Panc1 (cell line): ENCODE results near the gene LETM1. TPM values are rescaled to one million over a fixed set of nuclear protein-coding genes. Genes with fewer than 3 reads are reported as not detected.

ENCODE experiments used
- ATAC-seq: fragments of 200-7000 bp; cut with Tn5 transposase; 2 replicates; pipeline ENCODE4 v1.9.1; 2020; ENCODE audit warnings: mild to moderate bottlenecking, moderate library complexity
- BruUV-seq: library from RNA; stranded (reverse); fragments of 400-500 nt; replicated peaks from 2 replicates; lab custom pipeline; 2021; lab: Mats Ljungman, UMichigan
- CTCF ChIA-PET: fragments of 300-600 bp; sonication (Branson Sonifier 250); formaldehyde crosslinking; loops from one replicate; lab custom pipeline; 2022; ENCODE audit warnings: antibody characterized with exemption; lab: Charles Lee
- POLR2A ChIA-PET: fragments of 300-600 bp; sonication (Branson Sonifier 250); formaldehyde crosslinking; loops from one replicate; lab custom pipeline; 2022; ENCODE audit warnings: antibody characterized with exemption; lab: Charles Lee
- DNase-seq: peaks from one replicate; pipeline ENCODE4 v3.0.0-alpha.2; 2010; ENCODE audit warnings: low read depth, low spot score
- H3K27ac ChIP-seq: 2 replicates; pipeline ENCODE4 v1.5.1; 2011; ENCODE audit warnings: mild to moderate bottlenecking, low read length, inconsistent platforms
- H3K27me3 ChIP-seq: fragments of 200-500 bp; sonication (Bioruptor generic); 2 replicates; pipeline ENCODE4 v1.6.0; 2014; ENCODE audit warnings: low read length, inconsistent platforms; ENCODE audit not compliant: control insufficient read depth, insufficient read depth
- H3K36me3 ChIP-seq: fragments of 200-500 bp; sonication (Bioruptor generic); 2 replicates; pipeline ENCODE4 v1.5.1; 2014; ENCODE audit warnings: inconsistent platforms, mild to moderate bottlenecking, low read length, moderate library complexity; ENCODE audit not compliant: control insufficient read depth, insufficient read depth
- H3K4me1 ChIP-seq: 2 replicates; pipeline ENCODE4 v1.5.1; 2011; ENCODE audit warnings: inconsistent platforms, mild to moderate bottlenecking, low read length, moderate library complexity; ENCODE audit not compliant: control insufficient read depth, insufficient read depth
- H3K4me3 ChIP-seq, 2 experiments: 2 replicates each; pipeline ENCODE4 v1.5.1; 2011 to 2012; ENCODE audit warnings: low read depth in 2 of 2, low read length in 2 of 2, mild to moderate bottlenecking in 2 of 2, inconsistent platforms in 1 of 2, moderate library complexity in 1 of 2
- H3K9me3 ChIP-seq: fragments of 200-500 bp; sonication (Bioruptor generic); 2 replicates; pipeline ENCODE4 v1.5.1; 2014; ENCODE audit warnings: low read depth, mild to moderate bottlenecking, inconsistent platforms, low read length, moderate library complexity; ENCODE audit not compliant: control insufficient read depth, insufficient read depth
- POLR2AphosphoS5 ChIP-seq: IDR thresholded peaks from 2 replicates; pipeline ENCODE4 v1.6.1; 2012; ENCODE audit warnings: mild to moderate bottlenecking, low read depth, low read length, moderate library complexity
- SIN3A ChIP-seq: IDR thresholded peaks from 2 replicates; pipeline ENCODE4 v1.6.1; 2012; ENCODE audit warnings: low read depth, mild to moderate bottlenecking, low read length, moderate library complexity, borderline replicate concordance; ENCODE audit not compliant: insufficient read depth
- TCF7L2 ChIP-seq: IDR thresholded peaks from 2 replicates; pipeline ENCODE4 v1.6.1; 2011; ENCODE audit warnings: mild to moderate bottlenecking, low read depth, low read length, inconsistent platforms
- in situ Hi-C: cut with HindIII; loops from 2 replicates; pipeline ENCODE4 v1.10.0; 2016; ENCODE audit warnings: low sequenced_read_pairs, low pct_unique_long_range_greater_than_20kb
- intact Hi-C: fragments of 100-400 bp; cut with micrococcal nuclease; formaldehyde crosslinking; loops from one replicate; pipeline ENCODE4 v1.10.0; 2022; ENCODE audit not compliant: unreplicated experiment
- total RNA-seq: library from RNA; stranded (reverse); gene quantifications from one replicate; pipeline ENCODE4 v1.2.1, GENCODE V29; 2021; ENCODE audit not compliant: unreplicated experiment
- TF ChIP-seq, protein P1 (sequence below): fragments of 450-650 bp; IDR thresholded peaks from 2 replicates; pipeline ENCODE4 v1.5.1; 2017; ENCODE audit warnings: mild to moderate bottlenecking
- TF ChIP-seq, protein P2 (sequence below), 2 experiments: IDR thresholded peaks; 2 replicates each; pipeline ENCODE4 v1.6.1; 2011 to 2012; ENCODE audit warnings: low read depth in 2 of 2, control low read depth in 1 of 2, low read length in 1 of 2, mild to moderate bottlenecking in 1 of 2, moderate library complexity in 1 of 2; ENCODE audit not compliant: insufficient read depth in 1 of 2

LETM1 gene
- total RNA-seq, 1 experiment from 2014 or later = 67.6 TPM

DNA sequence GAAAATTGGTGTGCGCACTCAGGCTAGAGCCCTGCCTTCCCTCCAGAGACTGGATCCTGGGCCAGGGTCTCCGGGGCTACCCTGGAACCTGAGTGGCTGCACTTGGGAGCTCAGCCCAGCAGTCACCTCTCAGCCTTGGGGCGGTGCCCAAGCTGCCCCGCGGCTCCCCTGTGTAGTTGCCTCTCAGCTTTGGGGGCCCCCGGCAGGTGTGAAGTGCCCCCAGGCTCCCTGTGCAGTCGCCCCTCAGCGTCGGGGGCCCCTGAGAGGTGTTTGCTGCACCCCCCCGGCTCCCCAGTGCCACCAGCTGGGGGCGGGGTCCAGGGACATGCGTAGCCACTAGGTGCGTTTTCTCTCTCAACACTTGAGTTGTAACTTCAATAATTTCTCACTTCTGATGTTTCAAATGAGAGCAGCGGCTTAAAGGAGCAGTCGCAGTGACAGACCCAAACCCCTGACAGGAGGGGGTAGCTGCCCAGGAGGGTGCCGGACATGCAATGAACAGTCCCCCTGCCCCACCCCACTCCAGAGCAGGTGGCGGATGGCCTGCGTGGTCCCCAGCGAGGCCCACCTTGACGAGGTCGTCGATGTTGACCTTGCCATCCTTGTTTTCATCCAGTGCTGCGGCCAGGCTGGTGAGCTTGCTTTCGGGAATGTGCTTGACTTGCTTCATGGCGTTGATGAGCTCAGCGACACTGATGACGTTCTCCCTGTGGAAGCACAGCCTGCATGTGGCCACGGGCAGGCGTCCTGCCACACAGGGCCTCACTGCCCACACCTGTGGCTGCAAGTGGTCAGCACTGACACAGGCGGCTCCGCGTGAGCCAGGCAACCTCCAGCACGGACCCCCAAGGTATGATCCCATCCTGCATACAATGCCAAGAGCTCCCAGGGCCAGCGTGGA, 40.6 kb downstream of the LETM1 start:
- Histone ChIP-seq H3K4me1 (no peaks in the 10 kb centered on the region), H3K27me3 (no peaks in the 10 kb centered on the region), H3K4me3 (no peak overlapping the region), H3K27ac (no peak overlapping the region), H3K9me3 (no peaks in the 10 kb centered on the region), H3K36me3 (peaks cover 3% of the 10 kb centered on the region; the same call in 1 of the 2 replicates)
- in situ Hi-C loops = no loop called here
- ATAC-seq = no peak
- no peak for DNase-seq
- TF ChIP-seq, protein P1, sequence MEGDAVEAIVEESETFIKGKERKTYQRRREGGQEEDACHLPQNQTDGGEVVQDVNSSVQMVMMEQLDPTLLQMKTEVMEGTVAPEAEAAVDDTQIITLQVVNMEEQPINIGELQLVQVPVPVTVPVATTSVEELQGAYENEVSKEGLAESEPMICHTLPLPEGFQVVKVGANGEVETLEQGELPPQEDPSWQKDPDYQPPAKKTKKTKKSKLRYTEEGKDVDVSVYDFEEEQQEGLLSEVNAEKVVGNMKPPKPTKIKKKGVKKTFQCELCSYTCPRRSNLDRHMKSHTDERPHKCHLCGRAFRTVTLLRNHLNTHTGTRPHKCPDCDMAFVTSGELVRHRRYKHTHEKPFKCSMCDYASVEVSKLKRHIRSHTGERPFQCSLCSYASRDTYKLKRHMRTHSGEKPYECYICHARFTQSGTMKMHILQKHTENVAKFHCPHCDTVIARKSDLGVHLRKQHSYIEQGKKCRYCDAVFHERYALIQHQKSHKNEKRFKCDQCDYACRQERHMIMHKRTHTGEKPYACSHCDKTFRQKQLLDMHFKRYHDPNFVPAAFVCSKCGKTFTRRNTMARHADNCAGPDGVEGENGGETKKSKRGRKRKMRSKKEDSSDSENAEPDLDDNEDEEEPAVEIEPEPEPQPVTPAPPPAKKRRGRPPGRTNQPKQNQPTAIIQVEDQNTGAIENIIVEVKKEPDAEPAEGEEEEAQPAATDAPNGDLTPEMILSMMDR = no peak
- TF ChIP-seq, protein P2, sequence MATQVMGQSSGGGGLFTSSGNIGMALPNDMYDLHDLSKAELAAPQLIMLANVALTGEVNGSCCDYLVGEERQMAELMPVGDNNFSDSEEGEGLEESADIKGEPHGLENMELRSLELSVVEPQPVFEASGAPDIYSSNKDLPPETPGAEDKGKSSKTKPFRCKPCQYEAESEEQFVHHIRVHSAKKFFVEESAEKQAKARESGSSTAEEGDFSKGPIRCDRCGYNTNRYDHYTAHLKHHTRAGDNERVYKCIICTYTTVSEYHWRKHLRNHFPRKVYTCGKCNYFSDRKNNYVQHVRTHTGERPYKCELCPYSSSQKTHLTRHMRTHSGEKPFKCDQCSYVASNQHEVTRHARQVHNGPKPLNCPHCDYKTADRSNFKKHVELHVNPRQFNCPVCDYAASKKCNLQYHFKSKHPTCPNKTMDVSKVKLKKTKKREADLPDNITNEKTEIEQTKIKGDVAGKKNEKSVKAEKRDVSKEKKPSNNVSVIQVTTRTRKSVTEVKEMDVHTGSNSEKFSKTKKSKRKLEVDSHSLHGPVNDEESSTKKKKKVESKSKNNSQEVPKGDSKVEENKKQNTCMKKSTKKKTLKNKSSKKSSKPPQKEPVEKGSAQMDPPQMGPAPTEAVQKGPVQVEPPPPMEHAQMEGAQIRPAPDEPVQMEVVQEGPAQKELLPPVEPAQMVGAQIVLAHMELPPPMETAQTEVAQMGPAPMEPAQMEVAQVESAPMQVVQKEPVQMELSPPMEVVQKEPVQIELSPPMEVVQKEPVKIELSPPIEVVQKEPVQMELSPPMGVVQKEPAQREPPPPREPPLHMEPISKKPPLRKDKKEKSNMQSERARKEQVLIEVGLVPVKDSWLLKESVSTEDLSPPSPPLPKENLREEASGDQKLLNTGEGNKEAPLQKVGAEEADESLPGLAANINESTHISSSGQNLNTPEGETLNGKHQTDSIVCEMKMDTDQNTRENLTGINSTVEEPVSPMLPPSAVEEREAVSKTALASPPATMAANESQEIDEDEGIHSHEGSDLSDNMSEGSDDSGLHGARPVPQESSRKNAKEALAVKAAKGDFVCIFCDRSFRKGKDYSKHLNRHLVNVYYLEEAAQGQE (IDR thresholded peaks at IDR 0.05; ENCODE audit: insufficient read depth in 1 of 2, low read depth in 2 of 2, low read length in 1 of 2) = no peak
- TF ChIP-seq POLR2AphosphoS5 (no peak), SIN3A (no peak), TCF7L2 (no peak)
- no TSS peak for BruUV-seq
- CTCF ChIA-PET = interaction anchor here (0.5 kb wide), 1 partner anchor 47 kb away, joined by 3 read pairs; no protein-coding TSS in a partner anchor
- POLR2A ChIA-PET = no interaction called here
- intact Hi-C loops = no loop called here

DNA sequence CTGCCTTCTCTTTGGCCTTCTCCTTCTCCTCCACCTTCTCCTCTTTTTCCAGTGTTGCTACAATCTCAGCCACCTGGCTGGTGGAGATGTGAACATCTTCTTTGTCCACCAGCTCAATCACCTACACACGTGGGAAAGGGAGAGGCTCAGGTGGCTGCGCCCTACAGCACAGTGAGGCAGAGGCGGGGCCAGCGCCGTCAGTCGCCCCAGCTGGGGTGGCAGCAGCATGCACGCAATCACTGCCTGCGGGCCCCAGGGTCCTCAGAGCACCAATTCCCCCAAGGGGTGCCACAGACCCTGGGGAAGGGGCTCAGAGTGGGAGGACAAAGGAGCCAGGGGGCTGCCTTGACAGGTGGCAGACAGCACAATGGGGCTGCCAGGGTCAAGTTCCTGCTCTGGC, 41.5 kb downstream of the LETM1 start:
- no peak overlapping the region for H3K27ac ChIP-seq
- H3K4me3 ChIP-seq = no peak overlapping the region
- POLR2A ChIA-PET = no interaction called here
- TF ChIP-seq, protein P2 (IDR thresholded peaks at IDR 0.05; ENCODE audit: insufficient read depth in 1 of 2, low read depth in 2 of 2, low read length in 1 of 2) = no peak
- TF ChIP-seq, protein P1 = no peak
- TF ChIP-seq POLR2AphosphoS5 (no peak), SIN3A (no peak), TCF7L2 (no peak)
- CTCF ChIA-PET = no interaction called here
- H3K9me3 ChIP-seq = no peaks in the 10 kb centered on the region
- ATAC-seq (no peak), DNase-seq (no peak)
- in situ Hi-C loops = no loop called here
- intact Hi-C loops = no loop called here
- H3K27me3 ChIP-seq = no peaks in the 10 kb centered on the region
- no TSS peak for BruUV-seq
- H3K36me3 ChIP-seq = no peaks in the 10 kb centered on the region
- H3K4me1 ChIP-seq = no peaks in the 10 kb centered on the region
